GM18870 (cell line): ENCODE measurements around the gene PPP1R26.
"Not testable (repeated sequence)": the region's sequence is repeated elsewhere in the genome, so short reads cannot be mapped to it uniquely, and the experiment has no call there.

Source experiments
- ATAC-seq: cut with Tn5 transposase; IDR thresholded peaks from one replicate; pipeline ENCODE4 v1.9.1; 2021; ENCODE audit warnings: moderate library complexity; ENCODE audit not compliant: unreplicated experiment

Gene PPP1R26

GRCh38 chr9:135503371-135504261 lies 24.0 kb downstream of the PPP1R26 start:
- no peak for ATAC-seq

GRCh38 chr9:135504262-135505243 lies 25.0 kb downstream of the PPP1R26 start:
- no peak for ATAC-seq

- ATAC-seq = no peak
These were observed 26.0 kb downstream of the PPP1R26 start for GRCh38 chr9:135505406-135506187.

GRCh38 chr9:135506327-135507103 lies 26.9 kb downstream of the PPP1R26 start:
- ATAC-seq = no peak

GRCh38 chr9:135507104-135508035 lies 27.8 kb downstream of the PPP1R26 start:
- ATAC-seq = no peak

- ATAC-seq = no peak
These were observed 28.7 kb downstream of the PPP1R26 start for GRCh38 chr9:135508211-135508820.

- no peak for ATAC-seq
These were observed 29.9 kb downstream of the PPP1R26 start for GRCh38 chr9:135509458-135509857.

- ATAC-seq = no peak
These were observed 32.6 kb downstream of the PPP1R26 start for GRCh38 chr9:135512241-135512603.

- ATAC-seq = no peak
These were observed 33.3 kb downstream of the PPP1R26 start for GRCh38 chr9:135512904-135513303.

GRCh38 chr9:135513351-135513846 lies 33.8 kb downstream of the PPP1R26 start:
- no peak for ATAC-seq

- ATAC-seq = not testable (repeated sequence)
These were observed 34.3 kb downstream of the PPP1R26 start for GRCh38 chr9:135513906-135514305.

- no peak for ATAC-seq
These were observed 34.9 kb downstream of the PPP1R26 start for GRCh38 chr9:135514342-135515082.

- no peak for ATAC-seq
These were observed 35.7 kb downstream of the PPP1R26 start for GRCh38 chr9:135515083-135515951.

- ATAC-seq = no peak
These were observed 36.7 kb downstream of the PPP1R26 start for GRCh38 chr9:135516132-135516860.

GRCh38 chr9:135517407-135517822 lies 37.8 kb downstream of the PPP1R26 start:
- no peak for ATAC-seq
